Measurements from ENCODE around the gene UBE2V1.

DNA sequence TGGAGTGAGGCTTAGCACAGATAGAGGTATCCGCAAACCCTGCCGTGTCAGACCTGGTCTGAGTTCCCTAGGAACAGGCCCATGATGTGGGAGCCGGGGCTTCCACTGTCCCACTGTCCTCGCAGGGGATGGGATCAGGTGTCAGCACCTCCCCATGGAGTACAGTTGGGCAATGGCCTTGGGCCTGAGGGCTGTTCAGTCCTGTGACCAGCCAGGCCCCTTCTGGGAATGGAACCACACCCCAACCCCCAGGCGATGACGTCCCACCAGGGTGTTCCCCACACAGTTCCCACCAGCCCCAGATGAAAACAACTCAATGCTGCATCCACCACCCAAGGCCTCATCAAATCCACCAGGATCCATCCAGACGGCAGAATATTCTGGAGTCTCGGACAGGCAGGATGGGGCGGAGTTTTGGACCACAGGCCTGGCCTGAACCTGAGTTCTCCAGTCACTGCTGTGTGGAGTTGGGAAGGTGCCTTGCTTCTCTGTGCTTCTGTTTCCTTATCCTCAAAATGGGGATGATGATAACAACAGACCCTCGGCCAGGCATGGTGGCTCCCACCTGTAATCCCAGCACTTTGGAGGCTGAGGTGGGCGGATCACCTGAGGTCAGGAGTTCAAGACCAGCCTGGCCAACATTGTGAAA lies 62.2 kb downstream of the UBE2V1 start:
- TF ChIP-seq, protein P1, sequence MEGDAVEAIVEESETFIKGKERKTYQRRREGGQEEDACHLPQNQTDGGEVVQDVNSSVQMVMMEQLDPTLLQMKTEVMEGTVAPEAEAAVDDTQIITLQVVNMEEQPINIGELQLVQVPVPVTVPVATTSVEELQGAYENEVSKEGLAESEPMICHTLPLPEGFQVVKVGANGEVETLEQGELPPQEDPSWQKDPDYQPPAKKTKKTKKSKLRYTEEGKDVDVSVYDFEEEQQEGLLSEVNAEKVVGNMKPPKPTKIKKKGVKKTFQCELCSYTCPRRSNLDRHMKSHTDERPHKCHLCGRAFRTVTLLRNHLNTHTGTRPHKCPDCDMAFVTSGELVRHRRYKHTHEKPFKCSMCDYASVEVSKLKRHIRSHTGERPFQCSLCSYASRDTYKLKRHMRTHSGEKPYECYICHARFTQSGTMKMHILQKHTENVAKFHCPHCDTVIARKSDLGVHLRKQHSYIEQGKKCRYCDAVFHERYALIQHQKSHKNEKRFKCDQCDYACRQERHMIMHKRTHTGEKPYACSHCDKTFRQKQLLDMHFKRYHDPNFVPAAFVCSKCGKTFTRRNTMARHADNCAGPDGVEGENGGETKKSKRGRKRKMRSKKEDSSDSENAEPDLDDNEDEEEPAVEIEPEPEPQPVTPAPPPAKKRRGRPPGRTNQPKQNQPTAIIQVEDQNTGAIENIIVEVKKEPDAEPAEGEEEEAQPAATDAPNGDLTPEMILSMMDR (IDR thresholded peaks at IDR 0.05), result no peak
- TF ChIP-seq POLR2A (IDR thresholded peaks at IDR 0.05), result no peak

Data from adrenal gland (tissue), 5 donors.